ENCODE results near the gene NPDC1. TPM values are rescaled to one million over a fixed set of nuclear protein-coding genes. Genes with fewer than 3 reads are reported as not detected.

The NPDC1 gene
- total and polyA plus RNA-seq, 2 of the 8 experiments (the other 6 are each of a cell fraction or from before 2014, with no cell fraction given), result 26.2 to 44.1 TPM

GRCh38 chr9:137066096-137066861 is 20.3 kb upstream of the NPDC1 start (continued):
- TF ChIP-seq ATF2 (IDR thresholded peaks at IDR 0.05; ENCODE audit: low read length), result no peak
- no peak for TF ChIP-seq ASH2L (IDR thresholded peaks at IDR 0.05; ENCODE audit: low read length)
- TF ChIP-seq YY1 (IDR thresholded peaks at IDR 0.05; ENCODE audit: low read depth, low read length), result no peak
- TF ChIP-seq KDM5A (IDR thresholded peaks at IDR 0.05; ENCODE audit: low read length), result no peak
- no peak for TF ChIP-seq MAX (IDR thresholded peaks at IDR 0.05)
- TF ChIP-seq EGR1 (IDR thresholded peaks at IDR 0.05; ENCODE audit: borderline replicate concordance, low read depth, low read length), result no peak
